Astrocyte of the cerebellum (primary cell): Measurements from ENCODE around the gene STRBP.
A peak's percentile ranks its signal among the peaks of the same experiment; 100 is the strongest.

Experiments used
- DNase-seq: peaks from one replicate; pipeline ENCODE4 v3.0.0-alpha.2; 2011; ENCODE audit warnings: low read depth
- H3K4me3 ChIP-seq: 2 replicates; pipeline ENCODE4 v1.5.1; 2011; ENCODE audit warnings: mild to moderate bottlenecking, low read depth, low read length, moderate library complexity
- in situ Hi-C: cut with HindIII; loops from 2 replicates; pipeline ENCODE4 v1.10.0; 2017; ENCODE audit warnings: low sequenced_read_pairs
- TF ChIP-seq, protein P1 (sequence below): IDR thresholded peaks from 2 replicates; pipeline ENCODE4 v1.5.1; 2012; ENCODE audit warnings: low read length, low read depth, moderate library complexity, mild to moderate bottlenecking; ENCODE audit errors: missing control alignments

STRBP gene

DNA sequence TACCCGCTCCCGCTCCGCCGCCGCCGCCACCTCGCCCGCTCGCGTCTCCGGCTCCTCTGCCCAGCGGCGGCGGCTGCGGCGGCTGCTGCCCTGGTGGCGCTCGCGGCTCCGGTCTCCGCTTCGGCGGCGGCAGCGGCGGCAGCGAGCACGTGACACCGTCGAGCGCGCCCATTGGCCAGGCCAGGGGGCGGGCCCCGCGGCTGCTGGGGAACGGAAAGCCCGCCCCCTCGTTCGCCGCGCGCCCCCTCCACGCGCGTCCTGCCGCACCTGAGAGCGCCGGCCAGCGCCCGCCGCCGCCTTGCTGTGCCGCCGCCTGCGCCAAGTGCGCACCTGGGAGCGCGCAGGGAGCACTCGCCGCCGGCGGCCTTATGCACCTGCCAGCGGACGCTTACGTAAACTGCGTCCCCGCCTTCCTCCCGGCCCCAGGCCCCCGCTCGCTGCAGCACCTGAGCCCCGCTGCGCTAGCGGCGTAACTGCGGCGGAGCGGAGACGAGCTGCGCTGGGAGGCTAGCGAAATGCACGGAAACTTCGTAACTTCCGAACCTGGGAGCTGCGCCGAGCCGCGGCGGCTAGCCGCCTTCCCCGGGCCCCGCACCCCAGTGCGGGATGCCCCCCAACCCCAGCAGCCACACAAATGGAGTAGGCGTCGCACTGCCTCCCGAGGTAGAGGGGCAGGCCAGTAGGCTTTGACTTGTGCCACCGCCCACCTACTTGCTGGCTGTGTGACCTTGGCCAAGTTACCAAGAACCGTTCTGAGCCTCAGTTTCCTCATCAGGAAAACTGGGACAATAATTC lies at the start of gene STRBP:
TSS of gene STRBP (minus strand) at position 122 of the 795 bp plus-strand sequence. CDS start 84,452 bp downstream, outside the sequence.
- DNase-seq = peak; percentile 31
- H3K4me3 ChIP-seq = peak within 1 kb of the TSS; percentile 56
- in situ Hi-C loops = no loop called here
- TF ChIP-seq, protein P1, sequence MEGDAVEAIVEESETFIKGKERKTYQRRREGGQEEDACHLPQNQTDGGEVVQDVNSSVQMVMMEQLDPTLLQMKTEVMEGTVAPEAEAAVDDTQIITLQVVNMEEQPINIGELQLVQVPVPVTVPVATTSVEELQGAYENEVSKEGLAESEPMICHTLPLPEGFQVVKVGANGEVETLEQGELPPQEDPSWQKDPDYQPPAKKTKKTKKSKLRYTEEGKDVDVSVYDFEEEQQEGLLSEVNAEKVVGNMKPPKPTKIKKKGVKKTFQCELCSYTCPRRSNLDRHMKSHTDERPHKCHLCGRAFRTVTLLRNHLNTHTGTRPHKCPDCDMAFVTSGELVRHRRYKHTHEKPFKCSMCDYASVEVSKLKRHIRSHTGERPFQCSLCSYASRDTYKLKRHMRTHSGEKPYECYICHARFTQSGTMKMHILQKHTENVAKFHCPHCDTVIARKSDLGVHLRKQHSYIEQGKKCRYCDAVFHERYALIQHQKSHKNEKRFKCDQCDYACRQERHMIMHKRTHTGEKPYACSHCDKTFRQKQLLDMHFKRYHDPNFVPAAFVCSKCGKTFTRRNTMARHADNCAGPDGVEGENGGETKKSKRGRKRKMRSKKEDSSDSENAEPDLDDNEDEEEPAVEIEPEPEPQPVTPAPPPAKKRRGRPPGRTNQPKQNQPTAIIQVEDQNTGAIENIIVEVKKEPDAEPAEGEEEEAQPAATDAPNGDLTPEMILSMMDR = no peak

DNA sequence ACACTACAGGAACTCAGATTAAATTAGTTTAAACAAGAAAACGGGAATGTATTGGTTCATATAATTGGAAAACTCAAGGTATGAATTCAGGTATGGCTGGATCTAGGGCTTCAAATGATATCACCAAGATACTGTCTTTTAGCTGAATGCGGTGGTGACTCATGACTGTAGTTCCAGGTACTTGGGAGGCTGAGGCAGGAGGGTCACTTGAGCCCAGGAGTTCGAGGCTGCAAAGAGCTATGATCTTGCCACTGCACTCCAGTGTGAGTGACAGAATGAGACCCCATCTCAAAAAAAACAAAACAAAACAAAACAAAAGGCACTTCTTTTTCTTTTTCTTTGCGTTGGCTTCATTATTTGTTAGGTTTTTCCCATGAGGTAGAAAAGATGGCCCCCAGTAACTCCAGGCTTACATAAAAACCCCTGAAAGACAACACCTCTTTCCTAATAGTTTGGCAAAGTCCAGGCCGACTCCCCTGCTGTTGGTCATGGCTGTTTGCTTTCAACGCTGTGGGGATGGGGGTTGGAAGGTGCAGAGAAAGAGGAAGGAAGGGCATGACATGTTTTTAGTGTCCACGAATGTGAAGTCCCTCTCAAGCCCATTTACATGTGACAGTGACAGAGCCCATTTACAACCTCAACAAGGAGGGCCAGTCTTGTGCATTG lies 47.8 kb upstream of the STRBP start:
- no peak overlapping the region for H3K4me3 ChIP-seq
- no peak for DNase-seq
- TF ChIP-seq, protein P1 = no peak
- in situ Hi-C loops = no loop called here

DNA sequence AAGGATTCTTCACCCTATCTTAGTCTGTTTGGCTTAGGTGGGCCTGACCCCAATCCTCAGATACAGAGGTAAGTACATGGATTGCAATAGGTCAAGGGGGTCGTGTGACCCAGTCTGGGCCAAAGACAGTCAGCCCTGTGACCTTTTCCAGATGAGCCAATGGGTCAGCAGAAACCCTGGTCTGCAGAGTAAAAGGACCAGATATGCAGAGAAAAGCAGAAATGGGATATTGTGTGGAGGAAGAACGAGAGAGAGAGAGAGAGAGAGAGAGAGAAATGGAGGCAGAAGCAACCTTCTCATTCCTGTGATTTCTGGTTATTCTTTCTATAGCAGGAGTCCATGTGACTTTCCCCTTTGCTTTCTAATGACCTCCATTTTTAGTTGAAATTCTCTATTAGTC lies 47.2 kb upstream of the STRBP start:
- in situ Hi-C loops = no loop called here
- no peak overlapping the region for H3K4me3 ChIP-seq
- TF ChIP-seq, protein P1 = no peak
- no peak for DNase-seq

DNA sequence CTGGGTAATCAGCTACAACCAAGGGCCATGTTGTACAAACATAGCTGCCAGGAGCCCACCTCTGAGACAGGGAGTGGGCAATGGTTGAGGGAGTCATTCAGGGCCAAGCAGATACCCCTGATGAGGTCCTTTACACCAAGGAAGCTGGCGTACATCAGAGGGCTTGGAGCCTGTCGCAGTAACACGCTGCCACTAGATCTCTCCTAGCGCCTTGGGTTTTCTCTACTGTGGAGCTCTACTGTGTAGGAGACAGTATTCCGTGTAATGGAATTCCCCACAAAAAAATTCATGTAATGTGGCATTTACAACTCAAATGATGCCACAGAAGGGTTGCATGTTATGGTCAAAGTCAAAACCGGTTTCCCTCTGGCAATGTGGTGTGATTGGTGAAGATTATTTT lies 46.2 kb upstream of the STRBP start:
- TF ChIP-seq, protein P1 = no peak
- no peak overlapping the region for H3K4me3 ChIP-seq
- in situ Hi-C loops = no loop called here
- no peak for DNase-seq

DNA sequence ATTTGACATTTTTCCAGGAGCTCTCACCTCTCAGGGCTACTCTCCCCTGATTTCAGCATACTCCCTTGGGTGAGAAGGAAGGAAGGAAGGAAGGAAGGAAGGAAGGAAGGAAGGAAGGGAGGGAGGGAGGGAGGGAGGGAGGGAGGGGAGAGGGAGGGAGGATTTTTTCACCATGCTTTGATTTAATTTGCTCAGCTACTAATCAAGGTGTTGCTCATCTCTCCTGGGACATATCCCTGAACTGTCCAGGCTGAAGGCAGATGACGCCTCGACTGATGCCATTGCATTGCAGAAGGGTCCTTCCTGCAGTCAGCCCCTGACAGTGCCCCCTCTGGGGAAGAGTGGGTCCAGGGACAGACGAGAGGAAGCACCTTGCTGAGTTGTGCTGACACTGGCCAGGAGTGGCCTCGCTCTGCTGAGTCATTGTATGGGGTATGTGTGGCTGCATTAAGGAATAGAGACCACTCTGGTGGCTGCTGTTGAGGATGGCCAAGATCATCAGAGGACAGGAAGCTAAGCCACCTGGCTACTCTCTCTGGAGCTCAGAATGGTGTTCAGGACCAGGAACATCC lies 44.0 kb upstream of the STRBP start:
- in situ Hi-C loops = no loop called here
- H3K4me3 ChIP-seq = no peak overlapping the region
- TF ChIP-seq, protein P1 = no peak
- no peak for DNase-seq

DNA sequence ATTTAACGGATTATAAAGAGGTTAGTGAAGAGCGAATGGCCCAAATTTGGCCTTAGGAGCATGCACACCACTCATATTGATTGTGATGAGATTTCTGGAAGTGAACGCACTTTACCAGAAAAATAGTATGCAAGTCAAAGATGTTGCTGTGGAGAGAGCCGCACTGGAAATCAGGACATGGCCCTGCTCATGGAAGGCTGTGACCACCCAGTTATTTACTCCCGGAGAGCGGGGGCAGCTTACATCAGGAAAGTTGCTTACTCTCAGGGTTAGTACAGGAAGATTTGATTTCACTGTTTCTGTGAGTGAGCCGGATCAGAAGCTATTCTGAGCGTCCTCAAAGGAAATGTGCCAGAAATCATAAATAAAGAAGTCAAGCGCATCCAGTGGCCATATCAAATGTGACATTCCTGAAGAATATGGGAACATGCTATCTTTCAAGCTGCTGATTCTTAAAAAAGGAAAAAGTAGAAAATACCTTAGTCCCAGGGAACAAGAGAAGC lies 42.9 kb upstream of the STRBP start:
- in situ Hi-C loops = no loop called here
- DNase-seq = no peak
- no peak overlapping the region for H3K4me3 ChIP-seq
- TF ChIP-seq, protein P1 = no peak
